ENCODE results near the gene TFDP1.
A peak's percentile ranks its signal among the peaks of the same experiment; 100 is the strongest.

Gene TFDP1

GRCh38 chr13:113604186-113604585 is 19.6 kb downstream of the TFDP1 start:
- H3K27me3 ChIP-seq (ENCODE audit: insufficient read depth, low read length, poor library complexity), result no peaks in the 10 kb centered on the region
- no peak overlapping the region for H3K9ac ChIP-seq (ENCODE audit: low read depth, low read length)
- no peak overlapping the region for H2AFZ ChIP-seq (ENCODE audit: low read depth, low read length)
- DNase-seq (no peak), ATAC-seq (ENCODE audit: insufficient read depth, low read depth) (no peak)
- no peak overlapping the region for H3K4me3 ChIP-seq (ENCODE audit: low read depth in 1 of 2, low read length in 2 of 2)
- no peaks in the 10 kb centered on the region for H3K9me3 ChIP-seq (ENCODE audit: insufficient read depth, low read length, severe bottlenecking)
- H3K4me2 ChIP-seq (ENCODE audit: insufficient read depth, low read length), result no peak overlapping the region
- peaks cover 100% of the 10 kb centered on the region for H3K79me2 ChIP-seq (ENCODE audit: insufficient read depth, low read length)
- peaks cover 100% of the 10 kb centered on the region for H4K20me1 ChIP-seq (ENCODE audit: insufficient read depth, low read length)
- H3K36me3 ChIP-seq (ENCODE audit: insufficient read depth, low read length), result peaks cover 85% of the 10 kb centered on the region
- H3K27ac ChIP-seq (ENCODE audit: low read length), result no peak overlapping the region
- TF ChIP-seq EZH2 (IDR thresholded peaks at IDR 0.05; ENCODE audit: borderline replicate concordance, low read depth, low read length, severe bottlenecking), result no peak
- TF ChIP-seq CTCF (IDR thresholded peaks at IDR 0.05; ENCODE audit: borderline replicate concordance, extremely low read depth, low read length, poor library complexity, severe bottlenecking), result no peak
- H3K4me1 ChIP-seq (ENCODE audit: insufficient read depth, low read length), result 0 out of 2 replicates have a peak, but pooled peaks cover 6% of the 10 kb centered on the region

GRCh38 chr13:113605461-113605860 is 20.9 kb downstream of the TFDP1 start:
- no peak overlapping the region for H2AFZ ChIP-seq (ENCODE audit: low read depth, low read length)
- no peak for TF ChIP-seq CTCF (IDR thresholded peaks at IDR 0.05; ENCODE audit: borderline replicate concordance, extremely low read depth, low read length, poor library complexity, severe bottlenecking)
- no peak for TF ChIP-seq EZH2 (IDR thresholded peaks at IDR 0.05; ENCODE audit: borderline replicate concordance, low read depth, low read length, severe bottlenecking)
- no peak overlapping the region for H3K27ac ChIP-seq (ENCODE audit: low read length)
- no peaks in the 10 kb centered on the region for H3K27me3 ChIP-seq (ENCODE audit: insufficient read depth, low read length, poor library complexity)
- H3K4me3 ChIP-seq (ENCODE audit: low read depth in 1 of 2, low read length in 2 of 2), result no peak overlapping the region
- H3K36me3 ChIP-seq (ENCODE audit: insufficient read depth, low read length), result peaks cover 85% of the 10 kb centered on the region
- DNase-seq, result no peak
- H3K9me3 ChIP-seq (ENCODE audit: insufficient read depth, low read length, severe bottlenecking), result no peaks in the 10 kb centered on the region
- no peak overlapping the region for H3K9ac ChIP-seq (ENCODE audit: low read depth, low read length)
- H3K4me1 ChIP-seq (ENCODE audit: insufficient read depth, low read length), result 0 out of 2 replicates have a peak, but pooled peaks cover 6% of the 10 kb centered on the region
- no peak for ATAC-seq (ENCODE audit: insufficient read depth, low read depth)
- no peak overlapping the region for H3K4me2 ChIP-seq (ENCODE audit: insufficient read depth, low read length)
- H3K79me2 ChIP-seq (ENCODE audit: insufficient read depth, low read length), result peaks cover 100% of the 10 kb centered on the region
- H4K20me1 ChIP-seq (ENCODE audit: insufficient read depth, low read length), result peaks cover 100% of the 10 kb centered on the region

GRCh38 chr13:113605866-113606438 is 21.4 kb downstream of the TFDP1 start:
- H2AFZ ChIP-seq (ENCODE audit: low read depth, low read length), result no peak overlapping the region
- H4K20me1 ChIP-seq (ENCODE audit: insufficient read depth, low read length), result peaks cover 100% of the 10 kb centered on the region
- no peak for DNase-seq

More at GRCh38 chr13:113605866-113606438, 21.4 kb downstream of the TFDP1 start:
- Histone ChIP-seq H3K9me3 (ENCODE audit: insufficient read depth, low read length, severe bottlenecking) (no peaks in the 10 kb centered on the region), H3K4me1 (ENCODE audit: insufficient read depth, low read length) (0 out of 2 replicates have a peak, but pooled peaks cover 6% of the 10 kb centered on the region), H3K4me3 (ENCODE audit: low read depth in 1 of 2, low read length in 2 of 2) (no peak overlapping the region), H3K79me2 (ENCODE audit: insufficient read depth, low read length) (peaks cover 100% of the 10 kb centered on the region), H3K4me2 (ENCODE audit: insufficient read depth, low read length) (no peak overlapping the region), H3K9ac (ENCODE audit: low read depth, low read length) (no peak overlapping the region), H3K27me3 (ENCODE audit: insufficient read depth, low read length, poor library complexity) (no peaks in the 10 kb centered on the region), H3K36me3 (ENCODE audit: insufficient read depth, low read length) (peaks cover 85% of the 10 kb centered on the region), H3K27ac (ENCODE audit: low read length) (peak overlapping the region; percentile 39; the same call in 1 of the 2 replicates)
- no peak for TF ChIP-seq EZH2 (IDR thresholded peaks at IDR 0.05; ENCODE audit: borderline replicate concordance, low read depth, low read length, severe bottlenecking)
- no peak for TF ChIP-seq CTCF (IDR thresholded peaks at IDR 0.05; ENCODE audit: borderline replicate concordance, extremely low read depth, low read length, poor library complexity, severe bottlenecking)
- no peak for ATAC-seq (ENCODE audit: insufficient read depth, low read depth)
